Liver (tissue), 9 donors: ENCODE measurements around the gene C1QL2. TPM values are rescaled to one million over a fixed set of nuclear protein-coding genes. Genes with fewer than 3 reads are reported as not detected.

Experiments used
- DNase-seq: peaks from one replicate; pipeline ENCODE4 v3.0.0-alpha.2; 2017; ENCODE audit warnings: low spot score
- H3K27ac ChIP-seq, 2 donors: one replicate each; pipeline ENCODE4 v1.7.0; 2013; ENCODE audit warnings: inconsistent platforms in 2 of 2, low read length in 2 of 2, control low read depth in 1 of 2, low read depth in 1 of 2, mild to moderate bottlenecking in 1 of 2
- H3K27me3 ChIP-seq, 4 donors: one replicate each; pipeline versions ENCODE4 v1.6.1 to v1.7.0; 2013; ENCODE audit warnings: low read length in 3 of 4, inconsistent platforms in 1 of 4, mild to moderate bottlenecking in 1 of 4, moderate library complexity in 1 of 4; ENCODE audit not compliant: control insufficient read depth in 4 of 4, insufficient read depth in 4 of 4
- H3K36me3 ChIP-seq, 4 donors: one replicate each; pipeline versions ENCODE4 v1.6.1 to v1.7.0; 2013; ENCODE audit warnings: low read length in 3 of 4, mild to moderate bottlenecking in 3 of 4, low read depth in 1 of 4, moderate library complexity in 1 of 4; ENCODE audit not compliant: control insufficient read depth in 4 of 4, insufficient read depth in 3 of 4
- H3K4me1 ChIP-seq, 4 donors: one replicate each; pipeline versions ENCODE4 v1.6.1 to v1.7.0; 2013; ENCODE audit warnings: low read length in 3 of 4, mild to moderate bottlenecking in 3 of 4, moderate library complexity in 1 of 4; ENCODE audit not compliant: control insufficient read depth in 4 of 4, insufficient read depth in 4 of 4
- H3K4me3 ChIP-seq, 3 donors: one replicate each; pipeline versions ENCODE4 v1.6.1 to v1.7.0; 2013; ENCODE audit warnings: low read length in 3 of 3, control low read depth in 1 of 3, low read depth in 1 of 3, mild to moderate bottlenecking in 1 of 3
- H3K9ac ChIP-seq, 2 donors: one replicate each; pipeline ENCODE4 v1.7.0; 2013; ENCODE audit warnings: low read length in 2 of 2, mild to moderate bottlenecking in 2 of 2, moderate library complexity in 2 of 2, control low read depth in 1 of 2, low read depth in 1 of 2
- H3K9me3 ChIP-seq, 4 donors: one replicate each; pipeline versions ENCODE4 v1.6.1 to v1.7.0; 2013; ENCODE audit warnings: low read length in 3 of 4; ENCODE audit not compliant: control insufficient read depth in 4 of 4
- ATF3 ChIP-seq: IDR thresholded peaks from 2 replicates; pipeline ENCODE4 v1.6.1; 2016; ENCODE audit warnings: antibody characterized with exemption
- EGR1 ChIP-seq, 2 donors: IDR thresholded peaks; 2 replicates each; pipeline ENCODE4 v1.6.1; 2016 to 2018; ENCODE audit warnings: antibody characterized with exemption in 2 of 2, low read depth in 2 of 2
- FOXA1 ChIP-seq: IDR thresholded peaks from 2 replicates; pipeline ENCODE4 v1.6.1; 2016; ENCODE audit warnings: antibody characterized with exemption
- FOXA2 ChIP-seq: IDR thresholded peaks from 2 replicates; pipeline ENCODE4 v1.6.1; 2016; ENCODE audit warnings: antibody characterized with exemption
- GABPA ChIP-seq, 2 donors: IDR thresholded peaks in 1 of 2; conservative IDR thresholded peaks in 1 of 2; 2 replicates each; pipeline ENCODE4 v1.6.1; 2016; ENCODE audit warnings: antibody characterized with exemption in 2 of 2, mild to moderate bottlenecking in 1 of 2, moderate library complexity in 1 of 2
- HNF4A ChIP-seq, 2 donors: conservative IDR thresholded peaks; 2 replicates each; pipeline ENCODE4 v1.6.1; 2016; ENCODE audit warnings: antibody characterized with exemption in 2 of 2, mild to moderate bottlenecking in 2 of 2
- HNF4G ChIP-seq: IDR thresholded peaks from 2 replicates; pipeline ENCODE4 v1.6.1; 2016; ENCODE audit warnings: antibody characterized with exemption
- JUND ChIP-seq, 2 donors: IDR thresholded peaks; 2 replicates each; pipeline ENCODE4 v1.6.1; 2016; ENCODE audit warnings: antibody characterized with exemption in 2 of 2
- MAX ChIP-seq: IDR thresholded peaks from 2 replicates; pipeline ENCODE4 v1.6.1; 2016; ENCODE audit warnings: antibody characterized with exemption
- NR2F2 ChIP-seq: IDR thresholded peaks from 2 replicates; pipeline ENCODE4 v1.6.1; 2016; ENCODE audit warnings: antibody characterized with exemption
- RAD21 ChIP-seq, 2 donors: IDR thresholded peaks; 2 replicates each; pipeline ENCODE4 v1.6.1; 2016; ENCODE audit warnings: antibody characterized with exemption in 2 of 2, mild to moderate bottlenecking in 2 of 2
- REST ChIP-seq: IDR thresholded peaks from 2 replicates; pipeline ENCODE4 v1.6.1; 2016; ENCODE audit warnings: antibody characterized with exemption, mild to moderate bottlenecking
- RXRA ChIP-seq, 2 donors: IDR thresholded peaks; 2 replicates each; pipeline ENCODE4 v1.6.1; 2017 to 2018; ENCODE audit warnings: antibody characterized with exemption in 2 of 2, mild to moderate bottlenecking in 1 of 2
- SP1 ChIP-seq: IDR thresholded peaks from 2 replicates; pipeline ENCODE4 v1.6.1; 2018; ENCODE audit warnings: antibody characterized with exemption, mild to moderate bottlenecking
- TAF1 ChIP-seq: conservative IDR thresholded peaks from 2 replicates; pipeline ENCODE4 v1.6.1; 2016; ENCODE audit warnings: antibody characterized with exemption, mild to moderate bottlenecking
- YY1 ChIP-seq: IDR thresholded peaks from 2 replicates; pipeline ENCODE4 v1.6.1; 2016; ENCODE audit warnings: antibody characterized with exemption, mild to moderate bottlenecking
- WGBS: extraction: QIAGEN DNeasy Blood & Tissue Kit; methylation state at CpG from one replicate; pipeline ENCODE4 v1.1.7; 2013; 5-methylcytosine and 5-hydroxymethylcytosine counted together
- polyA plus RNA-seq, 2 donors: library from polyadenylated mRNA; stranded (reverse) in 1 of 2; unstranded in 1 of 2; fragments of 200-250 nt in 1 of 2; fragments of >200 nt in 1 of 2; fragmentation: Nextera tagmentation in 1 of 2; extraction: Ambion mirVana in 1 of 2; gene quantifications; one replicate each; pipeline versions ENCODE4 v1.2.1 to v1.2.3, GENCODE V29; 2013 to 2015
- total RNA-seq, 2 donors: library from RNA; depleted of rRNA; stranded (reverse); fragments of >200 nt; gene quantifications; one replicate each; pipeline ENCODE4 v1.2.3, GENCODE V29; 2014
- TF ChIP-seq, protein P1 (sequence below): fragments of 150-350 bp; IDR thresholded peaks from 2 replicates; pipeline ENCODE4 v1.5.1; 2017; ENCODE audit warnings: improper control_type of control experiment, low read depth, low read length; ENCODE audit not compliant: missing input control
- TF ChIP-seq, protein P2 (sequence below): IDR thresholded peaks from 2 replicates; pipeline ENCODE4 v1.6.1; 2016; ENCODE audit warnings: antibody characterized with exemption
- donor health status: healthy.
- donor health status: healthy.
- donor health status: healthy.
- donor health status: healthy.
- donor health status: healthy.

C1QL2 gene
- total RNA-seq (not detected), polyA plus RNA-seq (not detected)

- no peaks in the 10 kb centered on the region for H3K9me3 ChIP-seq
- no peak within 1 kb of the TSS for H3K27ac ChIP-seq
- H3K4me1 ChIP-seq = peaks cover 2 to 23% (median 11%) of the 10 kb centered on the region in 4 donors
- 5% methylated on average over 71 of the region's 71 CpGs for WGBS
- TF ChIP-seq, protein P1, sequence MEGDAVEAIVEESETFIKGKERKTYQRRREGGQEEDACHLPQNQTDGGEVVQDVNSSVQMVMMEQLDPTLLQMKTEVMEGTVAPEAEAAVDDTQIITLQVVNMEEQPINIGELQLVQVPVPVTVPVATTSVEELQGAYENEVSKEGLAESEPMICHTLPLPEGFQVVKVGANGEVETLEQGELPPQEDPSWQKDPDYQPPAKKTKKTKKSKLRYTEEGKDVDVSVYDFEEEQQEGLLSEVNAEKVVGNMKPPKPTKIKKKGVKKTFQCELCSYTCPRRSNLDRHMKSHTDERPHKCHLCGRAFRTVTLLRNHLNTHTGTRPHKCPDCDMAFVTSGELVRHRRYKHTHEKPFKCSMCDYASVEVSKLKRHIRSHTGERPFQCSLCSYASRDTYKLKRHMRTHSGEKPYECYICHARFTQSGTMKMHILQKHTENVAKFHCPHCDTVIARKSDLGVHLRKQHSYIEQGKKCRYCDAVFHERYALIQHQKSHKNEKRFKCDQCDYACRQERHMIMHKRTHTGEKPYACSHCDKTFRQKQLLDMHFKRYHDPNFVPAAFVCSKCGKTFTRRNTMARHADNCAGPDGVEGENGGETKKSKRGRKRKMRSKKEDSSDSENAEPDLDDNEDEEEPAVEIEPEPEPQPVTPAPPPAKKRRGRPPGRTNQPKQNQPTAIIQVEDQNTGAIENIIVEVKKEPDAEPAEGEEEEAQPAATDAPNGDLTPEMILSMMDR = no peak
- TF ChIP-seq, protein P2, sequence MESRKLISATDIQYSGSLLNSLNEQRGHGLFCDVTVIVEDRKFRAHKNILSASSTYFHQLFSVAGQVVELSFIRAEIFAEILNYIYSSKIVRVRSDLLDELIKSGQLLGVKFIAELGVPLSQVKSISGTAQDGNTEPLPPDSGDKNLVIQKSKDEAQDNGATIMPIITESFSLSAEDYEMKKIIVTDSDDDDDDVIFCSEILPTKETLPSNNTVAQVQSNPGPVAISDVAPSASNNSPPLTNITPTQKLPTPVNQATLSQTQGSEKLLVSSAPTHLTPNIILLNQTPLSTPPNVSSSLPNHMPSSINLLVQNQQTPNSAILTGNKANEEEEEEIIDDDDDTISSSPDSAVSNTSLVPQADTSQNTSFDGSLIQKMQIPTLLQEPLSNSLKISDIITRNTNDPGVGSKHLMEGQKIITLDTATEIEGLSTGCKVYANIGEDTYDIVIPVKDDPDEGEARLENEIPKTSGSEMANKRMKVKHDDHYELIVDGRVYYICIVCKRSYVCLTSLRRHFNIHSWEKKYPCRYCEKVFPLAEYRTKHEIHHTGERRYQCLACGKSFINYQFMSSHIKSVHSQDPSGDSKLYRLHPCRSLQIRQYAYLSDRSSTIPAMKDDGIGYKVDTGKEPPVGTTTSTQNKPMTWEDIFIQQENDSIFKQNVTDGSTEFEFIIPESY = no peak
- TF ChIP-seq FOXA2 (no peak), MAX (no peak), SP1 (no peak), TAF1 (no peak), REST (no peak), EGR1 (IDR thresholded peaks at IDR 0.05; ENCODE audit: low read depth in 2 of 2) (no peak), FOXA1 (no peak), HNF4G (no peak), YY1 (no peak), RXRA (IDR thresholded peaks at IDR 0.05) (no peak), NR2F2 (no peak), ATF3 (no peak), HNF4A (conservative IDR thresholded peaks at IDR 0.05) (no peak), GABPA (IDR thresholded peaks at IDR 0.05 in 1 of 2, conservative IDR thresholded peaks at IDR 0.05 in 1 of 2) (no peak), RAD21 (IDR thresholded peaks at IDR 0.05) (no peak), JUND (IDR thresholded peaks at IDR 0.05) (no peak)
- H3K9ac ChIP-seq = no peak within 1 kb of the TSS
- DNase-seq = no peak
- peaks cover 0 to 8% (median 8%) of the 10 kb centered on the region in 4 donors for H3K27me3 ChIP-seq
- H3K36me3 ChIP-seq = no peaks in the 10 kb centered on the region
- H3K4me3 ChIP-seq = no peak within 1 kb of the TSS
These were observed at the start of gene C1QL2 for GRCh38 chr2:119158563-119159347. C1QL2 (minus strand) TSS chr2:119158751; CDS start chr2:119158269, 482 bp downstream.
